GM12878 (cell line): Measurements from ENCODE around the gene NGDN. TPM values are rescaled to one million over a fixed set of nuclear protein-coding genes. Genes with fewer than 3 reads are reported as not detected.

Experiments used
- ATAC-seq: fragments of 200-7000 bp; cut with Tn5 transposase; 3 replicates; pipeline ENCODE4 v1.9.1; 2020; ENCODE audit warnings: mild to moderate bottlenecking, moderate library complexity
- BruUV-seq: library from RNA; stranded (reverse); fragments of 400-500 nt; replicated peaks from 2 replicates; lab custom pipeline; 2021; lab: Mats Ljungman, UMichigan
- CTCF ChIA-PET: fragments of 300-600 bp; sonication (Branson Sonifier 250); formaldehyde crosslinking; extraction: SDS; loops from one replicate; lab custom pipeline; 2021; ENCODE audit warnings: inconsistent platforms; lab: Yijun Ruan, JAX
- POLR2A ChIA-PET: fragments of 350-600 bp; formaldehyde crosslinking; extraction: SDS; loops from one replicate; lab custom pipeline; 2021; ENCODE audit warnings: inconsistent platforms; lab: Charles Lee
- RAD21 ChIA-PET: fragments of 300-600 bp; sonication (Branson Sonifier 250); formaldehyde crosslinking; loops from one replicate; lab custom pipeline; 2023; ENCODE audit warnings: antibody characterized with exemption; ENCODE audit not compliant: unreplicated experiment; lab: Charles Lee
- SMC1A ChIA-PET: fragments of 300-600 bp; sonication (Branson Sonifier 250); formaldehyde crosslinking; loops from one replicate; lab custom pipeline; 2023; ENCODE audit not compliant: unreplicated experiment, uncharacterized antibody; lab: Charles Lee
- DNase-seq: peaks from one replicate; pipeline ENCODE4 v3.0.0-alpha.2; 2011; ENCODE audit warnings: low read depth, low spot score
- FAIRE-seq: peaks from 3 replicates; lab custom pipeline; 2011; peaks lifted over from hg19 to GRCh38; lab: Jason Lieb, UNC
- H2AFZ ChIP-seq: 2 replicates; pipeline ENCODE4 v1.6.0; 2011; ENCODE audit warnings: low read depth, low read length, control low read depth; ENCODE audit not compliant: control insufficient read depth
- H3K27ac ChIP-seq: 2 replicates; pipeline ENCODE4 v1.5.1; 2011; ENCODE audit warnings: control low read depth; ENCODE audit not compliant: control insufficient read depth, insufficient read depth
- H3K27me3 ChIP-seq, 2 experiments: replicated peaks in 1 of 2; 2 replicates each; pipeline versions ENCODE4 v1.6.0 to v1.6.1; 2011; ENCODE audit warnings: low read length in 1 of 2; ENCODE audit not compliant: control insufficient read depth in 2 of 2, insufficient read depth in 2 of 2
- H3K36me3 ChIP-seq, 2 experiments: 2 replicates each; pipeline ENCODE4 v1.5.1; 2011; ENCODE audit warnings: low read length in 1 of 2; ENCODE audit not compliant: control insufficient read depth in 2 of 2, insufficient read depth in 2 of 2
- H3K4me1 ChIP-seq: 2 replicates; pipeline ENCODE4 v1.6.1; 2011; ENCODE audit warnings: mild to moderate bottlenecking, low read length, moderate library complexity, mixed read lengths; ENCODE audit not compliant: control insufficient read depth, insufficient read depth
- H3K4me2 ChIP-seq: 2 replicates; pipeline ENCODE4 v1.6.0; 2011; ENCODE audit warnings: control low read depth; ENCODE audit not compliant: control insufficient read depth, insufficient read depth
- H3K4me3 ChIP-seq: fragments of 200-600 bp; sonication (generic); 2 replicates; pipeline ENCODE4 v1.5.1; 2016
- H3K79me2 ChIP-seq: 2 replicates; pipeline ENCODE4 v1.6.0; 2011; ENCODE audit warnings: low read length; ENCODE audit not compliant: control insufficient read depth, insufficient read depth
- H3K9ac ChIP-seq: 2 replicates; pipeline ENCODE4 v1.8.0; 2011; ENCODE audit warnings: low read length, control low read depth, mixed read lengths; ENCODE audit not compliant: control insufficient read depth, insufficient read depth
- H3K9me3 ChIP-seq: replicated peaks from 3 replicates; pipeline ENCODE4 v1.5.1; 2011; ENCODE audit warnings: mild to moderate bottlenecking, low read length; ENCODE audit not compliant: control insufficient read depth, insufficient read depth
- H4K20me1 ChIP-seq: 2 replicates; pipeline ENCODE4 v1.6.0; 2011; ENCODE audit not compliant: control insufficient read depth, insufficient read depth
- ATF7 ChIP-seq: fragments of 450-650 bp; IDR thresholded peaks from 2 replicates; pipeline ENCODE4 v1.6.1; 2016; ENCODE audit warnings: low read depth, mild to moderate bottlenecking
- CBFB ChIP-seq: IDR thresholded peaks from 2 replicates; pipeline ENCODE4 v1.6.1; 2016; ENCODE audit warnings: antibody characterized with exemption, low read depth
- CHD2 ChIP-seq: IDR thresholded peaks from 2 replicates; pipeline ENCODE4 v1.6.1; 2011; ENCODE audit warnings: low read depth, low read length, improper control_type of control experiment, borderline replicate concordance
- EED ChIP-seq: sonication (generic); IDR thresholded peaks from 2 replicates; pipeline ENCODE4 v1.6.1; 2016; ENCODE audit warnings: antibody characterized with exemption, low read depth
- EZH2 ChIP-seq: IDR thresholded peaks from 2 replicates; pipeline ENCODE4 v1.6.1; 2012; ENCODE audit warnings: low read depth, mild to moderate bottlenecking, control low read depth, inconsistent platforms, low read length, borderline replicate concordance; ENCODE audit not compliant: control insufficient read depth
- PAX8 ChIP-seq: fragments of 450-650 bp; IDR thresholded peaks from 2 replicates; pipeline ENCODE4 v1.6.1; 2017; ENCODE audit warnings: mild to moderate bottlenecking, moderate library complexity
- POU2F2 ChIP-seq: IDR thresholded peaks from 3 replicates; pipeline ENCODE4 v1.6.1; 2011; ENCODE audit warnings: low read depth, mild to moderate bottlenecking, low read length, borderline replicate concordance
- SREBF2 ChIP-seq: IDR thresholded peaks from 2 replicates; pipeline ENCODE4 v1.6.1; 2012; ENCODE audit warnings: mild to moderate bottlenecking, low read length
- SUPT20H ChIP-seq: IDR thresholded peaks from 2 replicates; pipeline ENCODE4 v1.6.1; 2011; ENCODE audit warnings: low read depth, mild to moderate bottlenecking, low read length, moderate library complexity, borderline replicate concordance; ENCODE audit not compliant: control insufficient read depth
- WGBS: methylation state at CpG from one replicate; pipeline ENCODE4 v1.1.6; 2016; ENCODE audit warnings: low lambda C conversion rate; ENCODE audit not compliant: insufficient replicate concordance, insufficient coverage; ENCODE audit errors: missing lambda C conversion rate; 5-methylcytosine and 5-hydroxymethylcytosine counted together
- in situ Hi-C: fragments of 300-500 bp; cut with MboI; formaldehyde crosslinking; loops from 9 replicates; pipeline ENCODE4 v1.14.3; 2018; ENCODE audit warnings: mixed read lengths
- intact Hi-C: fragments of 100-400 bp; cut with micrococcal nuclease; formaldehyde crosslinking; loops from one replicate; pipeline ENCODE4 v1.14.2; 2022; ENCODE audit not compliant: unreplicated experiment
- polyA plus RNA-seq, 11 experiments: library from polyadenylated mRNA; depleted of rRNA in 4 of 11; unstranded in 6 of 11; stranded (reverse) in 5 of 11; fragments of >200 nt; fragmentation: Nextera tagmentation in 4 of 11; fragmentation: Illumina TruSeq in 1 of 11; extraction: Ambion mirVana in 4 of 11; extraction: Trizol in 1 of 11; gene quantifications; 1 replicate in 1 of 11; 2 replicates in 10 of 11; pipeline versions ENCODE4 v1.2.1 to v1.2.3, GENCODE V29; 2011 to 2016; ENCODE audit warnings: inconsistent platforms in 2 of 11, missing spikeins in 2 of 11, low read depth in 1 of 11
- total RNA-seq, 4 experiments: library from RNA; depleted of rRNA in 3 of 4; stranded (reverse); fragments of >200 nt in 3 of 4; fragmentation: Illumina TruSeq in 1 of 4; extraction: Trizol in 1 of 4; gene quantifications; 2 replicates each; pipeline versions ENCODE4 v1.2.1 to v1.2.3, GENCODE V29; 2013 to 2021
- TF ChIP-seq, protein P1 (sequence below): fragments of 450-650 bp; formaldehyde crosslinking; IDR thresholded peaks from 2 replicates; pipeline ENCODE4 v1.4.0; 2020; ENCODE audit warnings: mild to moderate bottlenecking, moderate library complexity
- TF ChIP-seq, protein P2 (sequence below): IDR thresholded peaks from 2 replicates; pipeline ENCODE4 v1.6.1; 2011; ENCODE audit warnings: mild to moderate bottlenecking, low read depth, low read length, moderate library complexity; ENCODE audit not compliant: insufficient replicate concordance
- TF ChIP-seq, protein P3 (sequence below): fragments of 450-650 bp; conservative IDR thresholded peaks from 2 replicates; pipeline ENCODE4 v1.6.1; 2017; ENCODE audit warnings: mild to moderate bottlenecking, moderate library complexity
- TF ChIP-seq, protein P4 (sequence below): fragments of 450-650 bp; IDR thresholded peaks from 2 replicates; pipeline ENCODE4 v1.6.1; 2018; ENCODE audit warnings: mild to moderate bottlenecking, low read depth, moderate library complexity; ENCODE audit not compliant: partially characterized antibody

NGDN gene
- total and polyA plus RNA-seq, 10 of the 15 experiments (the other 5 are each of a cell fraction or from before 2014, with no cell fraction given), result 40.4 to 163 (median 71.4) TPM

DNA sequence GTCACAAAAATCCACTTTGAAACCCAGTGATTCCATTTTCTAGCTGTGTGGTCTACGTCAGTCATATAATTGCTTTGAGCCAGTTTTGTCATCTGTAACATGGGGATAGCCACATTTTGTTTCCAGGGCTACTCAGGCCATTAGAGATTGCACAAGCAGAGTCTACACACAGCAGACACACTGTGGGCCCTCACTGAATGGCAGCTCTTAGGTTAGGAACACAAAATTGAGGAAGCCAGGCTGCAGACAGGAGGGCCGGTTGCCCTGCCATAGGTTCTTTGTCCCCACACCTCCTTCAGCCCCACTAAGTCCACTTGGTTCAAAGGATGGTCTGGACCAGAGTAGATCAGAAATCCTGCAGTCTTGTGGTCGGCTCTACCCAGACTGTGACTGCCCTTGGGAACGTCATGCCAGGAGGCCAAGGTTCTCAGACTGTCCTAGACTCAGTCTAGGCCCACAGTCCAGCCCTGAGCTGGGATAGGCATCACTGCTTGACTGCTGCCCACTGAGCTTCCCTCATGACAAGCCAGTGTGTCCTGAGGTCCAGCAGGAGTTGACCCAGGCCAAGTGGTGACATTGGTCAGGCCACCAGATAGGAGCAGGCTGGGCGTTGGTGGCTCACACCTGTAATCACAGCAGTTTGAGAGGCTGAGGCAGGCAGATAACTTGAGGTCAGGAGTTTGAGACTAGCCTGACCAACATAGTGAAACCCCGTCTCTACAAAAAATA, 30.2 kb upstream of the NGDN start (continued):
- TF ChIP-seq POU2F2 (no peak), CBFB (no peak), EZH2 (no peak), PAX8 (no peak), EED (no peak), SREBF2 (no peak)
- TF ChIP-seq, protein P1, sequence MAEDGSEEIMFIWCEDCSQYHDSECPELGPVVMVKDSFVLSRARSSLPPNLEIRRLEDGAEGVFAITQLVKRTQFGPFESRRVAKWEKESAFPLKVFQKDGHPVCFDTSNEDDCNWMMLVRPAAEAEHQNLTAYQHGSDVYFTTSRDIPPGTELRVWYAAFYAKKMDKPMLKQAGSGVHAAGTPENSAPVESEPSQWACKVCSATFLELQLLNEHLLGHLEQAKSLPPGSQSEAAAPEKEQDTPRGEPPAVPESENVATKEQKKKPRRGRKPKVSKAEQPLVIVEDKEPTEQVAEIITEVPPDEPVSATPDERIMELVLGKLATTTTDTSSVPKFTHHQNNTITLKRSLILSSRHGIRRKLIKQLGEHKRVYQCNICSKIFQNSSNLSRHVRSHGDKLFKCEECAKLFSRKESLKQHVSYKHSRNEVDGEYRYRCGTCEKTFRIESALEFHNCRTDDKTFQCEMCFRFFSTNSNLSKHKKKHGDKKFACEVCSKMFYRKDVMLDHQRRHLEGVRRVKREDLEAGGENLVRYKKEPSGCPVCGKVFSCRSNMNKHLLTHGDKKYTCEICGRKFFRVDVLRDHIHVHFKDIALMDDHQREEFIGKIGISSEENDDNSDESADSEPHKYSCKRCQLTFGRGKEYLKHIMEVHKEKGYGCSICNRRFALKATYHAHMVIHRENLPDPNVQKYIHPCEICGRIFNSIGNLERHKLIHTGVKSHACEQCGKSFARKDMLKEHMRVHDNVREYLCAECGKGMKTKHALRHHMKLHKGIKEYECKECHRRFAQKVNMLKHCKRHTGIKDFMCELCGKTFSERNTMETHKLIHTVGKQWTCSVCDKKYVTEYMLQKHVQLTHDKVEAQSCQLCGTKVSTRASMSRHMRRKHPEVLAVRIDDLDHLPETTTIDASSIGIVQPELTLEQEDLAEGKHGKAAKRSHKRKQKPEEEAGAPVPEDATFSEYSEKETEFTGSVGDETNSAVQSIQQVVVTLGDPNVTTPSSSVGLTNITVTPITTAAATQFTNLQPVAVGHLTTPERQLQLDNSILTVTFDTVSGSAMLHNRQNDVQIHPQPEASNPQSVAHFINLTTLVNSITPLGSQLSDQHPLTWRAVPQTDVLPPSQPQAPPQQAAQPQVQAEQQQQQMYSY, result no peak

DNA sequence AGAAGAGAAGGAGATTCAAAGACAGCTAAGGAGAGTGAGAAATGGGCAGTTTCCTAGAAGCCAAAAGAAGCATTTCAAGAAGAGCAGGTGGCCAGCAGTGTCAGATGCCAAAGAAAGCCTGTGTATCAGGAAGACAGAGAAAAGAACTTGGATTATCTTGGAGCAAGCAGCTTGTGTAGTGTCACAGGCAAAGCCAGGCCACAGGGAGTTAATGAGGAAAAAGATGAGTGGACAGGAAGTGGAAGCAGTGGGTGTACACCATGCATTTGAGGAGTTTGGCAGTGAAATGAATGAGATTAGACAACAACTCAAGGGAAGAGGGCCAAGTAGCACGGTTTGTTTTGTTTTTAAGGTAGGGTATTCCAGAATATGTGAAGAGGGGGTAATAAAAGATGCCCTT, 28.4 kb upstream of the NGDN start:
- H3K4me2 ChIP-seq, result no peak overlapping the region
- no peaks in the 10 kb centered on the region for H3K36me3 ChIP-seq
- no peak overlapping the region for H3K27ac ChIP-seq
- no peak overlapping the region for H3K4me3 ChIP-seq
- peaks cover 3% of the 10 kb centered on the region for H3K4me1 ChIP-seq
- H3K9ac ChIP-seq, result no peak overlapping the region
- 0% methylated on average over 1 of the region's 1 CpG for WGBS
- intact Hi-C loops, result no loop called here
- ATAC-seq, result no peak
- ChIA-PET RAD21 (no interaction called here), CTCF (no interaction called here), SMC1A (no interaction called here), POLR2A (no interaction called here)
- no TSS peak for BruUV-seq
- H2AFZ ChIP-seq, result no peak overlapping the region
- H3K9me3 ChIP-seq, result no peaks in the 10 kb centered on the region
- no peaks in the 10 kb centered on the region; a peak in 2 of 4 replicates for H3K27me3 ChIP-seq
- no peaks in the 10 kb centered on the region for H4K20me1 ChIP-seq
- FAIRE-seq, result no peak
- H3K79me2 ChIP-seq, result no peaks in the 10 kb centered on the region
- DNase-seq, result no peak
- in situ Hi-C loops, result no loop called here
- no peak for TF ChIP-seq SUPT20H
- TF ChIP-seq SREBF2, result no peak
- no peak for TF ChIP-seq ATF7
- TF ChIP-seq, protein P2, sequence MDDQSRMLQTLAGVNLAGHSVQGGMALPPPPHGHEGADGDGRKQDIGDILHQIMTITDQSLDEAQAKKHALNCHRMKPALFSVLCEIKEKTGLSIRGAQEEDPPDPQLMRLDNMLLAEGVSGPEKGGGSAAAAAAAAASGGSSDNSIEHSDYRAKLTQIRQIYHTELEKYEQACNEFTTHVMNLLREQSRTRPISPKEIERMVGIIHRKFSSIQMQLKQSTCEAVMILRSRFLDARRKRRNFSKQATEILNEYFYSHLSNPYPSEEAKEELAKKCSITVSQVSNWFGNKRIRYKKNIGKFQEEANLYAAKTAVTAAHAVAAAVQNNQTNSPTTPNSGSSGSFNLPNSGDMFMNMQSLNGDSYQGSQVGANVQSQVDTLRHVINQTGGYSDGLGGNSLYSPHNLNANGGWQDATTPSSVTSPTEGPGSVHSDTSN, result no peak
- no peak for TF ChIP-seq CHD2
- TF ChIP-seq, protein P3, sequence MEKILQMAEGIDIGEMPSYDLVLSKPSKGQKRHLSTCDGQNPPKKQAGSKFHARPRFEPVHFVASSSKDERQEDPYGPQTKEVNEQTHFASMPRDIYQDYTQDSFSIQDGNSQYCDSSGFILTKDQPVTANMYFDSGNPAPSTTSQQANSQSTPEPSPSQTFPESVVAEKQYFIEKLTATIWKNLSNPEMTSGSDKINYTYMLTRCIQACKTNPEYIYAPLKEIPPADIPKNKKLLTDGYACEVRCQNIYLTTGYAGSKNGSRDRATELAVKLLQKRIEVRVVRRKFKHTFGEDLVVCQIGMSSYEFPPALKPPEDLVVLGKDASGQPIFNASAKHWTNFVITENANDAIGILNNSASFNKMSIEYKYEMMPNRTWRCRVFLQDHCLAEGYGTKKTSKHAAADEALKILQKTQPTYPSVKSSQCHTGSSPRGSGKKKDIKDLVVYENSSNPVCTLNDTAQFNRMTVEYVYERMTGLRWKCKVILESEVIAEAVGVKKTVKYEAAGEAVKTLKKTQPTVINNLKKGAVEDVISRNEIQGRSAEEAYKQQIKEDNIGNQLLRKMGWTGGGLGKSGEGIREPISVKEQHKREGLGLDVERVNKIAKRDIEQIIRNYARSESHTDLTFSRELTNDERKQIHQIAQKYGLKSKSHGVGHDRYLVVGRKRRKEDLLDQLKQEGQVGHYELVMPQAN, result no peak
- TF ChIP-seq, protein P4, sequence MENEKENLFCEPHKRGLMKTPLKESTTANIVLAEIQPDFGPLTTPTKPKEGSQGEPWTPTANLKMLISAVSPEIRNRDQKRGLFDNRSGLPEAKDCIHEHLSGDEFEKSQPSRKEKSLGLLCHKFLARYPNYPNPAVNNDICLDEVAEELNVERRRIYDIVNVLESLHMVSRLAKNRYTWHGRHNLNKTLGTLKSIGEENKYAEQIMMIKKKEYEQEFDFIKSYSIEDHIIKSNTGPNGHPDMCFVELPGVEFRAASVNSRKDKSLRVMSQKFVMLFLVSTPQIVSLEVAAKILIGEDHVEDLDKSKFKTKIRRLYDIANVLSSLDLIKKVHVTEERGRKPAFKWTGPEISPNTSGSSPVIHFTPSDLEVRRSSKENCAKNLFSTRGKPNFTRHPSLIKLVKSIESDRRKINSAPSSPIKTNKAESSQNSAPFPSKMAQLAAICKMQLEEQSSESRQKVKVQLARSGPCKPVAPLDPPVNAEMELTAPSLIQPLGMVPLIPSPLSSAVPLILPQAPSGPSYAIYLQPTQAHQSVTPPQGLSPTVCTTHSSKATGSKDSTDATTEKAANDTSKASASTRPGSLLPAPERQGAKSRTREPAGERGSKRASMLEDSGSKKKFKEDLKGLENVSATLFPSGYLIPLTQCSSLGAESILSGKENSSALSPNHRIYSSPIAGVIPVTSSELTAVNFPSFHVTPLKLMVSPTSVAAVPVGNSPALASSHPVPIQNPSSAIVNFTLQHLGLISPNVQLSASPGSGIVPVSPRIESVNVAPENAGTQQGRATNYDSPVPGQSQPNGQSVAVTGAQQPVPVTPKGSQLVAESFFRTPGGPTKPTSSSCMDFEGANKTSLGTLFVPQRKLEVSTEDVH, result no peak
